GM10847 (cell line): ENCODE results near the gene RRAS.

Experiments used
- POLR2A ChIP-seq: IDR thresholded peaks from 2 replicates; pipeline ENCODE4 v1.6.1; 2011; ENCODE audit not compliant: insufficient read length; ENCODE audit errors: extremely low read depth

RRAS gene

DNA sequence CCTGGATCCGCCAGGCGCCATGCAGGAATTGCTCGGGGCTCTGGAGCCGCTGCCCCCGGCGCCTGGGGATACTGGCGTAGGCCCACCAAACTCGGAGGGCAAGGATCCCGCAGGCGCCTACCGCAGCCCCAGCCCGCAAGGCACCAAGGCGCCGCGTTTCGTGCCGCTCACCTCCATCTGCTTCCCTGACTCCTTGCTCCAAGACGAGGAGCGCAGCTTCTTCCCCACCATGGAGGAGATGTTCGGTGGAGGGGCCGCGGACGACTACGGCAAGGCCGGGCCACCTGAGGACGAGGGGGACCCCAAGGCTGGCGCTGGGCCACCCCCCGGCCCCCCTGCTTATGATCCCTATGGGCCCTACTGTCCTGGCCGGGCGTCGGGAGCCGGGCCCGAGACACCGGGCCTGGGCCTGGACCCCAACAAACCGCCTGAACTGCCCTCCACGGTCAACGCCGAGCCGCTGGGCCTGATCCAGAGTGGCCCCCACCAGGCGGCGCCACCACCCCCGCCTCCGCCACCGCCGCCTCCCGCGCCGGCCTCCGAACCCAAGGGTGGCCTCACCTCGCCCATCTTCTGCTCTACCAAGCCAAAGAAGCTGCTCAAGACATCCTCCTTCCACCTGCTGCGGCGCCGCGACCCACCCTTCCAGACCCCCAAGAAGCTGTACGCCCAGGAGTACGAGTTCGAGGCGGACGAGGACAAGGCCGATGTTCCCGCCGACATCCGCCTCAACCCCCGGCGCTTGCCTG is 42.8 kb downstream of the RRAS start:
- no peak for TF ChIP-seq POLR2A

- no peak for TF ChIP-seq POLR2A
Observed at GRCh38 chr19:49596407-49596806, 43.5 kb downstream of the RRAS start.

DNA sequence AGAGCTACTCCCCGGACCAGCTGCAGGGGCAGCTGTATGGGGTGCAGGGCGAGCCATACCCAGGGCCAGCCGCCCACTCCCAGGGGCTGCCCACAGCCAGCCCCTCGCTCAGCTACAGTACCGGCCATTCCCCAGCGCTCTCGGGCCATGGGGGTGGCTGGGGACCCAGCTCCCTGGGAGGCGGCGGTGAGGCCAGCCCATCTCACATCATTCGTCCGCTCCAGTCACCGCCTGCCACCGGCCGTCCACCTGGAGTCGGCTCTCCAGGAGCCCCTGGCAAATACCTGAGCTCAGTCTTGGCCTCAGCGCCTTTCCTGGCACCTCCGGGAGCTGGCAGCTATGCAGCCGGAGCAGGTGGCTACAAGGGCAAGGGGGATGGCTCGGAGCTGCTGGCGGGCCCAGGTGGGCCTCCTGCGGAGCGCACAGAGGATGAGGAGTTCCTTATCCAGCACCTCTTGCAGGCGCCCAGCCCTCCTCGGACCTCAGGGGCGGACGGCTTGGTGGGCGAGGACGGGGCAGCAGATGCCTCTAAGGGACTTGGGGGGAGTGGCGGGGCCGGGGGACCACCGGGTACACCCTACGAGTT is 44.0 kb downstream of the RRAS start:
- no peak for TF ChIP-seq POLR2A

DNA sequence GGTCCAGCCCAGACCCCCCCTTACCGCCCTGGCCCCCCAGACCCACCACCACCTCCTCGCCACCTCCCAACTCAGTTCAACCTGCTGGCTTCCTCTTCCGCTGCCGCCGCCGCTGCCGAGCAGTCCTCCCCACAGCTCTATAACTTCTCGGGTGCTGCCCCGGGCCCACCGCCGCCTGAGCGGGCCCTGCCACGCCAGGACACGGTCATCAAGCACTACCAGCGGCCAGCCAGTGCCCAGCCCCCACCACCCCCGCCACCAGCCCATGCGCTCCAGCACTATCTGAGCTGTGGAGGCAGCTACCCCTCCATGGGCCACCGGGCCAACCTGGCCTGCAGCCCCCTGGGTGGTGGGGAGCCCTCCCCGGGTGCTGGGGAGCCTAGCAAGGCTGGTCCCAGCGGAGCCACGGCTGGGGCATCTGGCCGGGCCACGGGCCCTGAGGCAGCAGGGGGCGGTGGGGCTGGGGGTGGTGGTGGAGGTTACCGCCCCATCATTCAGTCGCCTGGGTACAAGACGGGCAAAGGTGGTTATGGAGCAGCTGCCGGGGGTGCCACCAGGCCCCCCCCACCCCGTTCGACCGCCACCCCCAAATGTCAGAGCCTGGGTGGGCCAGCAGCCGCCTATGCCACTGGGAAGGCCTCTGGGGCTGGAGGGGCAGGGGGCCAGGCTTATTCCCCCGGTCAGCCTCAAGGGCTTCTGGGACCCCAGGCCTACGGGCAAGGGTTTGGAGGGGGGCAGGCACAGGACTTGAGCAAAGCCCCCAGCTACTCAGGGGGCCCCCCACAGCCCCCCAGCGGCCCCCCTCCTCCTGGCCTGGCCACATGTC is 44.7 kb downstream of the RRAS start:
- TF ChIP-seq POLR2A = no peak

GRCh38 chr19:49594157-49594992 is 45.6 kb downstream of the RRAS start:
- no peak for TF ChIP-seq POLR2A

- TF ChIP-seq POLR2A = no peak
Observed at GRCh38 chr19:49593233-49594113, 46.5 kb downstream of the RRAS start.

GRCh38 chr19:49592486-49593232 is 47.3 kb downstream of the RRAS start:
- TF ChIP-seq POLR2A = no peak

DNA sequence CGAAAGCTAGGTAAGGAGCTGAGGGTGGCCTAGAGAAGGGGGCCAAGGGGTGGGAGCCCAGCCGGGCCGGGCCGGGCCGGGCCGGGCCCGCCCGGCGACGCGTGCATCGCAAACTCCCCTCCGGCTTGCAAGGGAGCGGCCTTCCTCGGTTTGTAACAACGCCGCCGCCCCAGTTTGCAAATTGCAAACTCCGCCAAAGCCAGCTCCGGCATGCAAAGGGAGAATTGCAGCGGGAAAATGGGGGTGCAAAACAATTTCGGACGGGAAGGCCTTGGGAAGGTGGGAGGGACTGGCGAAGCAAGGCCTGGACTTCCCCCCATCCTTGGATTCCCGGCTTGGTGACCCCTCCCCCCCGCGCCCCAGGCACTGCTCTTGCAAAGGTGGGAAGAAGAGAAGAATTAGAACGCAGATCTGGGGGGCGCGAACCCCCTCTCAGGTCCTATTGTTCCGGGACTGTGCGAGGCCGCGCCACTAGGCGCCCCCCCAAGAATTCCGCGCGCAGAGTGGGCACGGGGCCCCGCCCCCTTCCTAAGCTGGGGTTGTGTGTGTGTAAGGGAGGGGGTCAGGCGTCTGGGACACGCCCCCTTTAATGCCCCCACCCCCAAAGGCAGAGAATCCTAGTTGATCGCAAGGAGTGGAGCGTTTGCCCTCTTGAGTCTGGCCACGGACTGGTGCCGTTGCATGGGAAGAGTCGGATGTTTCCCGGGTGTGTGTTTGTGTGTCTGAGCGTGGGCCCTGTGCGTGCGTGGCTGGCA is 48.0 kb downstream of the RRAS start:
- TF ChIP-seq POLR2A = no peak

DNA sequence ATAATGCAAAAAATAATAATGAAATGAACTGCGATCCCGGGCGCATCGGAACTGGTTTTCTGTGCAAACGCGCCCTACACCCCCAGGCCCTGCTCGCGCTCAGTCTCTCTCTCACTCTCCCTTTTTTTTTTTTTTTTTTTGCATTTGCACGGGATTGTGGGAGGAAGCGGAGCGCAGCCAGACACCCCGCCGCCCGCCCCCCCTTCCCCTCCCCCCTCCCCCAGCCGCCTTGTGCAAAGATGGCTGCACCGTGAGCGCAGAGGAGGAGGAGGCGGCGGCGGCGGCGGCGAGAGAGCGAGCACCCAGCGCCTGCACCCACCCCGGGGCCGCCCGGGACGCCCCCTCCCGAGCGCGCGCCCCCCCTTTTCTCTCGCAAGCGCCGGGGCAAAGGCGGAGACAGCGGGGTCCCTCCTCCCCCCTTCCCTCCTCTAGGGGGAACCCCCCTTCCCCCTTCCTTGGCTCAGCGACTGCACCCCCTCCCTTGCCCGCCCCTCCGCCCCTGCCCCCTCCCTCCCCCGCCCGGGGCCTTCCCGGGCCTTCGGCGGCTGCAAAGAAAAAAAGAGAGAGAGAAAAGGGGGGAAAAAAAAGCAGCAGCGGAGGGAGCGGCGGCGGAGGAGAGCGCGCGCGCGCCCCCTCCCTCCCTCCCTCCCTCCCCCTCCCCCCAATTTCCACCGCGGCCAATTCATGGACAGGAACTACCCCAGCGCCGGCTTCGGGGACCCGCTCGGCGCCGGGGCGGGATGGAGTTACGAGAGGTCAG is 48.8 kb downstream of the RRAS start, which contains the start of gene PRR12:
Gene PRR12 (plus strand): TSS at position 212 of the 760 bp plus-strand sequence. CDS start 473 bp downstream, at position 685.
- peak; percentile 37 for TF ChIP-seq POLR2A

- peak; percentile 74 for TF ChIP-seq POLR2A
Observed at GRCh38 chr19:49590071-49590970, 49.6 kb downstream of the RRAS start.

GRCh38 chr19:49589502-49589905 is 50.4 kb downstream of the RRAS start:
- TF ChIP-seq POLR2A = no peak
